LNCAP (cell line): ENCODE data around the gene DHRSX.

ENCODE experiments used
- TF ChIP-seq, protein P1 (sequence below): fragments of 450-650 bp; IDR thresholded peaks from 2 replicates; pipeline ENCODE4 v1.5.1; 2017; ENCODE audit warnings: mild to moderate bottlenecking

DHRSX gene

DNA sequence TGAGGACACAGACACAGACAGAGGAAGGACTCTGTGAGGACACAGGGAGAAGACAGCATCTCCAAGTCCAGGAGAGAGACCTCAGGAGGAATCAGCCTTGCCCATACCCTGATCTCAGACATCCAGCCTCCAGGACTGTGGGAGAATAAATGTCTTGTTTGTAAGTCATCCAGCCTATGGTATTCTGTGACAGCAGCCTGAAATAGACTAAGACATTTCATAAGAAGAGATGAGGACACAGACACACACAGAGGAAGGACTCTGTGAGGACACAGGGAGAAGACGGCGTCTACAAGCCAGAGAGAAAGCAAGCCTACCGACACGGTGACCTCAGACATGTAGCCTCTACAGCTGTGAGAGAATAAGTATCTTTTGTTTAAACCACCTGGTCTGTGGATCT is 112.1 kb downstream of the DHRSX start:
- TF ChIP-seq, protein P1, sequence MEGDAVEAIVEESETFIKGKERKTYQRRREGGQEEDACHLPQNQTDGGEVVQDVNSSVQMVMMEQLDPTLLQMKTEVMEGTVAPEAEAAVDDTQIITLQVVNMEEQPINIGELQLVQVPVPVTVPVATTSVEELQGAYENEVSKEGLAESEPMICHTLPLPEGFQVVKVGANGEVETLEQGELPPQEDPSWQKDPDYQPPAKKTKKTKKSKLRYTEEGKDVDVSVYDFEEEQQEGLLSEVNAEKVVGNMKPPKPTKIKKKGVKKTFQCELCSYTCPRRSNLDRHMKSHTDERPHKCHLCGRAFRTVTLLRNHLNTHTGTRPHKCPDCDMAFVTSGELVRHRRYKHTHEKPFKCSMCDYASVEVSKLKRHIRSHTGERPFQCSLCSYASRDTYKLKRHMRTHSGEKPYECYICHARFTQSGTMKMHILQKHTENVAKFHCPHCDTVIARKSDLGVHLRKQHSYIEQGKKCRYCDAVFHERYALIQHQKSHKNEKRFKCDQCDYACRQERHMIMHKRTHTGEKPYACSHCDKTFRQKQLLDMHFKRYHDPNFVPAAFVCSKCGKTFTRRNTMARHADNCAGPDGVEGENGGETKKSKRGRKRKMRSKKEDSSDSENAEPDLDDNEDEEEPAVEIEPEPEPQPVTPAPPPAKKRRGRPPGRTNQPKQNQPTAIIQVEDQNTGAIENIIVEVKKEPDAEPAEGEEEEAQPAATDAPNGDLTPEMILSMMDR = no peak

DNA sequence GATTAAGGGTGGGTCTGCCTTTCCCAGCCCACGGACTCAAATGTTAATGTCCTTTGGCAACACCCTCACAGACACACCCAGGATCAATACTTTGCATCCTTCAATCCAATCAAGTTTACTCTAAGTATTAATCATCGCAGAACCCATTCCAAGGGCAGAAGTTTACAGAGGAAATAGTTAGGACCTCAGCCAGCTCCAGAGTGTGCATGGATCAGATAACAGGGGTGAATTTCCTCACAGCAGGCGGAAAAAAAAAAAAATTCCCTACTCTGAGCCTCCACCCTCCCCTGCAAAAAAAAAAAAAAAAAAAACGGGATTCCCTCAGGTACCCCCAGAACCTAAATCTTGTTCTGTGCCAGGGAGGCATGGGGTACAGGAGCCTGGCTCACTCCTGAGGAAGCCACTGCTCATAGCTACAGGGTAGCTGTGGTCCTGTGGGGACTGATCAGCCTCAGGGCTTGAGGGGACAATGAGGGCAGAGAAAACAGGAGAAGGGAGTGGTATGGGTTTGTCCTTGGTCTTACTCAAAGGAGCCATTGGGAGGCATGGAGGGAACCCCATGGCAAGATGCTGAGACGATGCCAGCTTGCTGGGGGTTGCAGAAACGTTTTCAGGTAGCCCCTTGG is 113.0 kb downstream of the DHRSX start:
- TF ChIP-seq, protein P1 = no peak

DNA sequence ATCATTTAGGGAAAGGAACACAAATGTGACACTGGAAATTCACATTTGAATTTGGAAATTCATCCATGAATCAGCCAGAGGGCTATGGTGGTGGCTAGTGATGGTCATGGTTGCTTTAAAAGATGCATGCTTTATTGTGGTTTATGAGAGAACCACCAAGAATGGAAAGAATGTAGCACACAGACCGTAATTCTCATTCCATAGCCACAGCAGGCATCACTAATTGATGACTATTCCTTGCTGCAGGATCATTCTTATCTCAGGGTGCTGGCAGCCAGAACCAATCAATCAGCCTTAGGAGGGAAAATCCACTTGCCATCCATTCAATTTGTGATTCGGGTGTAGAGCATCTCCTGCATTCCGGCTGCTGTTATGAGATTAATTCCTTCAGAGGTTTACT is 115.6 kb downstream of the DHRSX start:
- TF ChIP-seq, protein P1 = no peak

DNA sequence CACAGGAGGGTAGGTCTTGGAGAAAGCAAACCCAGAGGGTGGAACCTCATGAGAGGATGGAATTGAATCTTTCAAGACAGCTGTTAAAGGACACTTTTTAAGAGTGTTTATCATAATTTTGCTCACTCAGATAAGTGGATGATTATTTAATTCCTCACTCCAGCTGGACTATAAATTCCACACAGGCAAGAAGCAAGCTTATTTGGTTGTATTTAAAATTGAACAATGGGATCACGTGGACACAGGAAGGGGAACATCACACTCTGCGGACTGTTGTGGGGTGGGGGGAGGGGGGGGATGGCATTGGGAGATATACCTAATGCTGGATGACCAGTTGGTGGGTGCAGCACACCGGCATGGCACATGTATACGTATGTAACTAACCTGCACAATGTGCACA is 116.3 kb downstream of the DHRSX start:
- TF ChIP-seq, protein P1 = no peak

DNA sequence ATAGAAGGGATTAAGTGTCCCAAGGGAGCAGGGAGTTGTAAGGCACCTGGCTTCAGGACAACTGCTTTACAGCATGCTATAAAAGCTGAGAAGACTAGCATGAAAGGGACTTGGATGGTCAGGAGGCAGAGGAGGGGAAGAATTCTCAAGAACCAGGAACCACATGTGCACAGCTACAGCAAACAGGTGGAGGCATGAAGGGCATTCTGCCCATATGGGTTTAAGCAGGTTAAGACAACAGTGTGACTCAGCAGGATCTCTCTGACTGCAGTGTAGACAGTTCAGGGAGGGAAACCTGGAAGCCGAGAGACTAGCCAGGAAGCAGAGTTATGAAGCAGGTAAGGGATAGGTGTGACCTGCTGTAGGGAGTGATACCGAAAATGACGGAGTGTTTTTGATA is 117.0 kb downstream of the DHRSX start:
- TF ChIP-seq, protein P1 = no peak

DNA sequence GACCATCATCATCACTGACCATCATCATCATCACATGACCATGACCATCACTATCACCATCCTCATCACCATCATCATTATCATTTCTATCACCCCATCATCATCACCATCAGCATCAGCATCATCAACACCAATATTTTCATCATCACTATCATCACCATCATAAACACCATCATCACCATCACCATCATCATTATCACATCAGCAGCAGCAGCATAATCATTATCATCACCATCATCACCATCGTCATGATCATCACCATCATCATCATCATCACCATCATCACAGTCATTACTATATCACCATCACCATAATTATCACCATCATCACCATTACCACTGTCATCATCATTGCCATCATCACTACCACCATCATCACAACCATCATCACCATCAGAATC is 117.6 kb downstream of the DHRSX start:
- TF ChIP-seq, protein P1 = no peak

DNA sequence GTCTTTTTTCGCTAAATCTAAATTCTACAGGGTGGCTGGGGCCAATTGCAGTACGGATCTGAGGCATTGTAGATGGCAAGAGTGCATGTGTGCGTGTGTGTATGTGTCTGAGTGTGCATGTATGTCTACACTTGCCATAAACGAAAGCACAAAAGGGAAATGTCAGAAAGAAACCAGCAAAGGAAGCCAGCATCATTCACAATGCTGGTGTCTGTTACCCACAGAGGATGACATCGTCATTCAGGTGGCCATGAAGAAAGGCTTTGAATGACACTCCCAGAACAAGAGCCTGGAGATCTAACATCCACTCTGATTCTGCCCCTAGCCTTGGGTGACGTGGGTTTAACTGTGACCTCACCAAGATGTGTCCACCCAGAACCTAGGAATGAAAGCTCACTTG is 124.6 kb downstream of the DHRSX start:
- TF ChIP-seq, protein P1 = no peak

DNA sequence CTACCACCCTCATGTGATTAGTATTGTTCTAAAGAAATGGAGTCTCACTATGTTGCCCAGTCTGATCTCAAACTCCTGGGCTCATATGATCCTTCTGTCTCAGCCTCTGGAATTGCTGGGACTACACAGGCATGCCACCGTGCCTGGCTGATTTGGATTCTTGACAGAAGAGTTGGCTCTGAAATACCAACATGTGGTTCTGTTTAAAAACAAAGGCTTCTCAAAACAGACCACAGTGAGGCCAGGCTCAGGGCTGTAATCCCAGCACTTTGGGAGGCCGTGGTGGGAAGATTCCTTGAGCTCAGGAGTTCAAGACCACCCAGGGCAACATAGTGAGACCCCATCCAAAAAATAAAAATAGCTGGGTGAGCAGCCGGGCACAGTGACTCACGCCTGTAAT is 126.7 kb downstream of the DHRSX start:
- TF ChIP-seq, protein P1 = no peak
